Measurements from ENCODE around the gene KL. TPM values are rescaled to one million over a fixed set of nuclear protein-coding genes. Genes with fewer than 3 reads are reported as not detected.

KL gene
- polyA plus RNA-seq, 1 donor (not counting 4 experiments of a cell fraction or from before 2014, with no cell fraction given) = not detected

DNA sequence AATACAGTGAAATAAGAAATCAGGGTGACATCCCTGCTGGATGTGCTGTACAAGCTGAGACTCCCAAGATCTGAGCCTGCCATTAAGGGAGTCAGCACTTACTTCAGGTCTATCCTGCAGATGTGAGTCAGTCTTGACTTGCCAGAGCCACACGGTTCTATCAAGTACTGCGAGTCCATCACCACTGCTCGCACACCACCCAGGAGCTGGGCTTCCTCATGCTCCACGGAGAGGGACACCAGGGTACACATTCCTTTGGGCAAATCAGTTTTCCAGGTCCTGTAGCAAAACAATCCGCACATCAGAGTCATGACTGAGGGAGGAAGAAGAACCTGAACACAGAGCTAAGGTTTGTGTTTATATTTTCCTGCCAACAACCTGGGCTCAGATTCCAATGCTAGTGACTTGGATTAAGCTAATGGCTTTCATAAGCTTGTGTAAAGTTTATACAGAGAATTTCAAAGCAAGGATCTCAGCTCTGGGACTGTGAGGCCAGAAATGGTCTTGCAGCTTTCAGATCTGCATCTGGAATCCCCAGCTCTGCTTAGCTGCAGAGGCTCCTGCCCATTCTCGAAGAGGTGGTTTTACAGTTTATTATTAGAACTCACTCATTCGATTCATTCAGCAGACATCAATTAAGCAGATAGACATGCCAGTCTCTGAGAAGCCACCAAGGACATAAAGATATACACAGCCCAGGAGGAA, 90.6 kb downstream of the KL start:
- Histone ChIP-seq H3K27me3 (ENCODE audit: control insufficient read depth, extremely low read depth, insufficient read depth, low read length) (no peaks in the 10 kb centered on the region), H4K20me1 (ENCODE audit: control insufficient read depth, extremely low read depth, insufficient read depth, low read length) (no peaks in the 10 kb centered on the region), H2AFZ (ENCODE audit: control insufficient read depth, low read length) (no peak overlapping the region), H3K4me3 (ENCODE audit: control insufficient read depth in 2 of 3, extremely low read depth in 1 of 3, insufficient read depth in 2 of 3, low read depth in 1 of 3, low read length in 3 of 3) (no peak overlapping the region), H3K4me1 (ENCODE audit: control insufficient read depth, extremely low read depth, insufficient read depth, low read length) (no peaks in the 10 kb centered on the region), H3K4me2 (ENCODE audit: control insufficient read depth, extremely low read depth, insufficient read depth, low read depth, low read length) (no peak overlapping the region), H3K79me2 (ENCODE audit: control insufficient read depth, insufficient read depth, low read length) (no peaks in the 10 kb centered on the region), H3K9me1 (ENCODE audit: control insufficient read depth, extremely low read depth, insufficient read depth, low read length) (no peaks in the 10 kb centered on the region), H3K27ac (ENCODE audit: control insufficient read depth, insufficient read depth, low read length) (no peak overlapping the region), H3K36me3 (ENCODE audit: control insufficient read depth in 2 of 2, extremely low read depth in 1 of 2, insufficient read depth in 2 of 2, low read length in 2 of 2) (peaks cover 25 to 31% of the 10 kb centered on the region in 2 experiments), H3K9me3 (ENCODE audit: control insufficient read depth, low read depth, low read length) (no peaks in the 10 kb centered on the region), H3K9ac (ENCODE audit: control insufficient read depth, extremely low read depth, insufficient read depth, low read length) (no peak overlapping the region)
- no peak for FAIRE-seq
- TF ChIP-seq, protein P1, sequence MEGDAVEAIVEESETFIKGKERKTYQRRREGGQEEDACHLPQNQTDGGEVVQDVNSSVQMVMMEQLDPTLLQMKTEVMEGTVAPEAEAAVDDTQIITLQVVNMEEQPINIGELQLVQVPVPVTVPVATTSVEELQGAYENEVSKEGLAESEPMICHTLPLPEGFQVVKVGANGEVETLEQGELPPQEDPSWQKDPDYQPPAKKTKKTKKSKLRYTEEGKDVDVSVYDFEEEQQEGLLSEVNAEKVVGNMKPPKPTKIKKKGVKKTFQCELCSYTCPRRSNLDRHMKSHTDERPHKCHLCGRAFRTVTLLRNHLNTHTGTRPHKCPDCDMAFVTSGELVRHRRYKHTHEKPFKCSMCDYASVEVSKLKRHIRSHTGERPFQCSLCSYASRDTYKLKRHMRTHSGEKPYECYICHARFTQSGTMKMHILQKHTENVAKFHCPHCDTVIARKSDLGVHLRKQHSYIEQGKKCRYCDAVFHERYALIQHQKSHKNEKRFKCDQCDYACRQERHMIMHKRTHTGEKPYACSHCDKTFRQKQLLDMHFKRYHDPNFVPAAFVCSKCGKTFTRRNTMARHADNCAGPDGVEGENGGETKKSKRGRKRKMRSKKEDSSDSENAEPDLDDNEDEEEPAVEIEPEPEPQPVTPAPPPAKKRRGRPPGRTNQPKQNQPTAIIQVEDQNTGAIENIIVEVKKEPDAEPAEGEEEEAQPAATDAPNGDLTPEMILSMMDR (optimal IDR thresholded peaks at IDR 0.05 in 1 of 3, IDR thresholded peaks at IDR 0.05 in 1 of 3, conservative IDR thresholded peaks at IDR 0.05 in 1 of 3; ENCODE audit: extremely low read depth in 1 of 3, insufficient read depth in 2 of 3, low read length in 3 of 3) = no peak
- TF ChIP-seq EZH2 (IDR thresholded peaks at IDR 0.05; ENCODE audit: low read length) = no peak
- dilution Hi-C loops (cut with MboI; ENCODE audit: extremely low pct_ligation_motif_present, low sequenced_read_pairs) = no loop called here
- no peak for DNase-seq (ENCODE audit: low read depth, low spot score)

DNA sequence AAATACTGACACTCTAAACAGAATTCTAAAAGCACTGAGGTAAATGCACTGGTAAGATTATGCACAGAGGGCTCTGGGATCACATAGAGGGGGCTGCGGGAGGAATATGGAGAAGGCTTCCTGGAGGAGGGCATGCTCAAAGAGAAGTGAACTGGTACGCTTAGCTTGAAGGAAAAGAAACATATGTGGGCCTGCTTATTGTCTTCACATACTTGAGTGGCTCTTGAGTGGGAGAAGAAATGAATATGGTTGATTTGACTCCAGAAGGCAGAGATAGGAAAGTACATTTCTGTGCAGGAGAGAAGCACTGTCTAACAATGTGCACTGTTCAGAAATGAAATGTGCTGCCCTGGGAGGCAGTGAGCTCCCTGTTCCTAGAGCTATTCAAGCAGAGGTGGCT, 91.1 kb downstream of the KL start:
- no peaks in the 10 kb centered on the region for H3K79me2 ChIP-seq (ENCODE audit: control insufficient read depth, insufficient read depth, low read length)
- no peaks in the 10 kb centered on the region for H3K9me3 ChIP-seq (ENCODE audit: control insufficient read depth, low read depth, low read length)
- no peaks in the 10 kb centered on the region for H3K9me1 ChIP-seq (ENCODE audit: control insufficient read depth, extremely low read depth, insufficient read depth, low read length)
- FAIRE-seq (no peak), DNase-seq (ENCODE audit: low read depth, low spot score) (no peak)
- no peaks in the 10 kb centered on the region for H4K20me1 ChIP-seq (ENCODE audit: control insufficient read depth, extremely low read depth, insufficient read depth, low read length)
- dilution Hi-C loops (cut with MboI; ENCODE audit: extremely low pct_ligation_motif_present, low sequenced_read_pairs) = no loop called here
- H3K27ac ChIP-seq (ENCODE audit: control insufficient read depth, insufficient read depth, low read length) = no peak overlapping the region
- H3K4me1 ChIP-seq (ENCODE audit: control insufficient read depth, extremely low read depth, insufficient read depth, low read length) = no peaks in the 10 kb centered on the region
- H2AFZ ChIP-seq (ENCODE audit: control insufficient read depth, low read length) = no peak overlapping the region
- H3K4me2 ChIP-seq (ENCODE audit: control insufficient read depth, extremely low read depth, insufficient read depth, low read depth, low read length) = no peak overlapping the region
- peaks cover 28 to 31% of the 10 kb centered on the region in 2 experiments for H3K36me3 ChIP-seq (ENCODE audit: control insufficient read depth in 2 of 2, extremely low read depth in 1 of 2, insufficient read depth in 2 of 2, low read length in 2 of 2)
- no peak for TF ChIP-seq EZH2 (IDR thresholded peaks at IDR 0.05; ENCODE audit: low read length)
- TF ChIP-seq, protein P1 (optimal IDR thresholded peaks at IDR 0.05 in 1 of 3, IDR thresholded peaks at IDR 0.05 in 1 of 3, conservative IDR thresholded peaks at IDR 0.05 in 1 of 3; ENCODE audit: extremely low read depth in 1 of 3, insufficient read depth in 2 of 3, low read length in 3 of 3) = no peak
- H3K27me3 ChIP-seq (ENCODE audit: control insufficient read depth, extremely low read depth, insufficient read depth, low read length) = no peaks in the 10 kb centered on the region
- no peak overlapping the region for H3K4me3 ChIP-seq (ENCODE audit: control insufficient read depth in 2 of 3, extremely low read depth in 1 of 3, insufficient read depth in 2 of 3, low read depth in 1 of 3, low read length in 3 of 3)
- H3K9ac ChIP-seq (ENCODE audit: control insufficient read depth, extremely low read depth, insufficient read depth, low read length) = no peak overlapping the region
